ENCODE measurements around the gene PLXNA2. TPM values are rescaled to one million over a fixed set of nuclear protein-coding genes. Genes with fewer than 3 reads are reported as not detected.
A peak's percentile ranks its signal among the peaks of the same experiment; 100 is the strongest.

Gene PLXNA2
- total RNA-seq, 1 donor from 2014 or later, result 28.2 TPM

GRCh38 chr1:208036106-208036808, 207.9 kb downstream of the PLXNA2 start:
- DNase-seq (ENCODE audit: low spot score), result no peak
- intact Hi-C loops (cut with DNase I), result no loop called here

GRCh38 chr1:208034135-208034534, 210.0 kb downstream of the PLXNA2 start:
- intact Hi-C loops (cut with DNase I), result no loop called here
- ATAC-seq, result no peak
- DNase-seq (ENCODE audit: low spot score), result peak; percentile 30

More at GRCh38 chr1:208036106-208036808, 207.9 kb downstream of the PLXNA2 start:
- peak; percentile 55 for ATAC-seq

DNA sequence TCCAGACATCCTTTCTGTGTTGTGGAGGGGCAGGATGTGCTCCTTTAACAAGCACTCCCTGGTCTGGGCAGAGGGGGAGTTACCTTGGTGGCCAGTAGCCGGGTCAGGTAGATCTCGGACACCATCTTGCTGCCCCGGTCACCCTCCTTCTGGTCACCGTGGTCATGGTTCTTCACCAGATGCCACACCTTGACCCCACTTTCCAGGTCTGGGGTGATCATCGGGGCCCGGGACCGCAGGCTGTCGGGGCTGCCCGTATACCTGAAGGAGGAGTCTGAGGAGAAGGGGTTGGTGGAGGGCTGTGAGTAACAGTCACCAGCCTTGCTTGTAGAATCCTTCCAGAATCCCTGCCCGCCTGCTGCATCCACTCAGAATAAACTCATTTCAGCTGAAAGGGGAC, 210.9 kb downstream of the PLXNA2 start:
- no peak for ATAC-seq
- intact Hi-C loops (cut with DNase I), result no loop called here
- DNase-seq (ENCODE audit: low spot score), result peak; percentile 55

GRCh38 chr1:208031932-208032320, 212.3 kb downstream of the PLXNA2 start:
- DNase-seq (ENCODE audit: low spot score) (peak; percentile 35), ATAC-seq (no peak)
- intact Hi-C loops (cut with DNase I), result no loop called here

DNA sequence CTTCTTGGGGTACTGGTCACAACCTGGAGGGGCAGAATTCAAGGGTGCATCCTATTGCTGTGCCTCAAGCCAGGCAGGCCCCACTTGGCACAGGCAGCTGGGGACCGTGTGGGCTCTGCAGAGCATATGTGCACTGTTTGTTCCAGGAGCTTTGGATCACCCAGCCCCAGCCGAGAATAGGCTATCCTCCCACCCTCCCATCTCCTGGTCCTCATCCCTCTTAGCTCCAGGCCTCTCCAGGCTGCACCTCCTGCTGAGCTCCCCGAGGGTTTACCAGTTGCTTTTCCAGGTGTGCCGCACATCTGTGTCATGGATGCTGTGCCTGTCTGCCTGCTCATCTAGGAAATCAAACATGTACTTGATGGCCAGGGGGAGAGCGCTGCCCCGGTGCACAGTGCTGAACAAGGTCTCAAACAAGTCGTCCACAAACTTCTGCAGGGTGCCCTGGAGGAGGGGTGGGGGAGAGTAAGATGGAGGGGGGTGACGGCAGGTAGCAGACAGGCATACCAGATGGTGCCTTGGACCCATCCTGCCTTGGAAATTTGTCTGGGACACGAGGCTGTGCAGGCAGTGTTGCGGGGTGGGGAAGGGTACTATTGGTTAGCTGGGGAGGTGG, 212.8 kb downstream of the PLXNA2 start:
- DNase-seq (ENCODE audit: low spot score), result peak; percentile 52
- ATAC-seq, result no peak
- intact Hi-C loops (cut with DNase I), result no loop called here

DNA sequence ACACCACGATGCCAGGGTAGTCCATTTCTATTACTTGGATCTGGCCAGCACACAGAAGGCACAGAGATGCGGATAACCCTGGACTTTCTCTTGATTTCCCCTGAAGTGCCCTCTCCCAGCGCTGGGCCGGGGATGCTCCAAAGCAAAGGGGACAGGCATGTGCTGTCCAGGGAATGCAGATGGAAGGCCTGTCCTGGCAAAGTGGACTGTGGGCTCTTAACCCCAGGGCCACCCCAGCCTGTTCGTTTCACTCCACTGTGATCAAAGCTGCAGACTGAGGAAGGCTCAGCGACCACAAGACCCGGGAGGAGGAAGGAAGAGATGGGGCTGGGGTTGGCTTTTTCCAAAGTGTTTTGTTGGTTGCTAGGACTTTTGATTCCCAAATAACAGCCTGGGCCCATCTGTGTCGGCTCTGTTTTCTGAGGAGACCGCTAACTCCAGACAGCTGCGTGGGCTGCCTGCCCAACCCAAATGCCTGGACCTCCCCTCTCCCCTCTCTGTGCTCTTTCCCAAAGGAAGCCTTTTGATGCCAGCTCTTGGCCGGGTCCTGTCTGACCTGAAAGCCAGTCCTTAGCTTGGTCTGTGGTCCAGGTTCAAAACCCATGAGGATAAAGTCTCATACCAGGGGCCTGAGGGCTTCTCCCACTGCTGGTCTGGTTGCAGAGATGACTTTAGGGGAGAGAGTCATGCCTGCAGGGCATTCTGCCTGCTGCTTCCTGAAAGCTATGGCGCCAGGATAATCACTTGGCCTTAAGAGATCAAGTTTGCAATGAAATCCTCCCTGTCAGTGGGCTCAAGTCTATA, 213.7 kb downstream of the PLXNA2 start:
- peak; percentile 85 for ATAC-seq

DNA sequence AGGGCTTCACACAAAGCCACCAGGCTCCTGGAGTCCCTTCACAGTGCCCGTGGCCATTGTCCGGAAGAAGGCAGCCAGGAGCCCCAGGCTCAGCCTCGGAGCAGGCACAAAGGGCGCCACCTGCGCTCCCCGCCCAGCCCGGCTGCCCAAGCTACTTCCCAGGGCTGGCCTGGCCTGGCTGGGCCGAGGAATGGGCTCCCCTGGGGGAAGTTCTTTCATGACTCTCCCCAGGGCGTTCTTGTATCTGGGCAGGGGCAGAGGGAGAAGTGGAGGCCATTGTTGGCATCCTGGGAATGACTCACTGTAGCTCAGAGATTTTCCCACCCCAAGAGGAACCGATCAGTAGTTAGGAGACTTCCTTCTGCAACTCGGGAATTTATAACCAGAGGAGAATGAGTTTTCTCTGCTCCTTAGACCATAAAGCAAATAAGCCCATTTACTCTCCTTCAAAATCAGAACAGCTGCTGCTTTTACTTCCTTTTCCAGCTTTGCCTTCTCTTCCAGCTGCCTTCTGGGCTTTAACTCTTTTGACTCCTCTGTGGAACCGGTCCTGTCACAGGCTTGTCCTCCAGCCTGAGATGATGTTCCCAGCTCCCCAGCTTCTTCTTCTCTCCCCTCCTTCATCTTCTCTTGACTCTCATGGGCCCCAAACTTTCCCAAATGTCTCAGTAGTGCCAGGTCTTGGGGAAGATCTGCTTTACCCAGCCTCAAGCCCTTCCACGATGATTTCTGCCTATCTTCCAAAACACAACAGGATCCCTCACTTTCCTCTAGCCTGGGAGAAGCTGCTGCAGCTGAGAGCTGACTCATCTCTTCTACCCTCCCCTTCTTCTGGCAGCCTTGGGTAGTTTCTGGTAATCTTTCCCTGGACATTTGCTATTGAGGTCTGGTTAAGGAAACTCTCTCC, 214.6 kb downstream of the PLXNA2 start:
- peak; percentile 56 for DNase-seq (ENCODE audit: low spot score)
- ATAC-seq, result peak; percentile 82
- intact Hi-C loops (cut with DNase I), result loop anchor here (10.0 kb wide), 1 partner anchor 215 kb away; the partner anchor contains the start of gene PLXNA2

More for the DNA sequence above, 213.7 kb downstream of the PLXNA2 start:
- intact Hi-C loops (cut with DNase I), result no loop called here
- DNase-seq (ENCODE audit: low spot score), result peak; percentile 67

GRCh38 chr1:208028526-208028925, 215.7 kb downstream of the PLXNA2 start:
- intact Hi-C loops (cut with DNase I), result loop anchor here (10.0 kb wide), 1 partner anchor 216 kb away; the partner anchor contains the start of gene PLXNA2
- DNase-seq (ENCODE audit: low spot score) (no peak), ATAC-seq (no peak)

DNA sequence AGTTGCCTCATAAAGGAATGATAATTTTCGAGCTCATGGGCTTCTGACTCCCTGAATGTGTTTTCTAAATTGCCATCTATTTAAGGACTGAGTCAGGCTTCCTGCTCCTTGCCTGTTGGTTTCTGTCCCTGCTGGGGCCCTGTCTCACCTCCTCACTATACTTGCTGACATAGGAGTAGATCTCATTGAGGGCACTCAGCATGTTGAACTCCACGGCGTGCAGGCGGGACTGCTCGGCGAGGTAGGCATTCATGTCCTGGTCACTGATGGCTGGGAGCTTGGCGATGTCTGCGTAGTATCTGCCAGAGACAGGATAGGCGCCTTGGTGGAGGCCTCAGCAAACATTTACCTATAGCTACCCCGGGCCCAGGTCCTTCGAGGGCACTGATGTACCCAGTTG, 216.3 kb downstream of the PLXNA2 start:
- DNase-seq (ENCODE audit: low spot score) (no peak), ATAC-seq (no peak)
- intact Hi-C loops (cut with DNase I), result loop anchor here (10.0 kb wide), 1 partner anchor 217 kb away; the partner anchor contains the start of gene PLXNA2

GRCh38 chr1:208026880-208027438, 217.2 kb downstream of the PLXNA2 start:
- intact Hi-C loops (cut with DNase I), result loop anchor here (10.0 kb wide), 1 partner anchor 218 kb away; the partner anchor contains the start of gene PLXNA2
- peak; percentile 41 for DNase-seq (ENCODE audit: low spot score)
- ATAC-seq, result no peak

DNA sequence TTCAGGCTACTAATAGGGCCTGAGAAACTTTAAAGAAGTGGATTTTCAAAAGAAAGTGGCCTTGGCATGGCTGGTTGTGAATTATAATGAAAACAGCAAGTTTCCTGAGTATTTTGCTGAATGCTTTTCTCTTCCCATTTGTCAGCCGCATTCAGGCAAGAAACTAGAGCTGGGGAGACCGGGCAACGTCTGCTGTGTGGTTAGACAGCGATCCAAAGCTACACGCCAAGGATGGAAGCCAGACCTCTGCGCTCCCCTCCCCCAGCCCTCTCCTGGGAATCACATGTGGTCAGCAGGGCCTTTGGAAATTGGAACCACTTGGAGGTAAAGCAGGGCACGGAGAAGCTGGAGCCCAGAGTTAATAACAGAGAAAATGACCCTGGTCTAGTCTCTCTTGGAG, 219.2 kb downstream of the PLXNA2 start:
- ATAC-seq, result no peak
- intact Hi-C loops (cut with DNase I), result loop anchor here (10.0 kb wide), 1 partner anchor 220 kb away; the partner anchor contains the start of gene PLXNA2
- peak; percentile 51 for DNase-seq (ENCODE audit: low spot score)

DNA sequence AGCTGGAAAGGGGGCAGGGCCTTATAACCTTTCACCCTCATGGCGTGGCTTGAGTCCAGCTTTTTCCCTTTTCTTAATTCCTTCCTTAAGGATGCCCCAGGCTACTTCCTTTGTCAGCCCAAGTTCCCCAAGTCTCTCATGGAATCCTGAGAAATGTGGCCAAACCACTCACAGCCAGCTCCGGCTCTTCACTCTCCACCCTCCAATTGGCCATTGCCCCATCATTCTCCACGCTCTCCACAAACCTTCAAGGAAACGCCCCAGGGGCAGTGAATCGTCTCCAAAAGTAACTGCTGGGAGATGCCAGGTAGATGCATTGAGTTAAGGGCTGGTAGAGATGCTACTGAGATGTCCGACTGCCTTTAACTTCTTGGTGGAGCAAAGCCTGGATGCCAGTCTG, 219.8 kb downstream of the PLXNA2 start:
- no peak for ATAC-seq
- DNase-seq (ENCODE audit: low spot score), result no peak
- intact Hi-C loops (cut with DNase I), result loop anchor here (10.0 kb wide), 1 partner anchor 220 kb away; the partner anchor contains the start of gene PLXNA2

DNA sequence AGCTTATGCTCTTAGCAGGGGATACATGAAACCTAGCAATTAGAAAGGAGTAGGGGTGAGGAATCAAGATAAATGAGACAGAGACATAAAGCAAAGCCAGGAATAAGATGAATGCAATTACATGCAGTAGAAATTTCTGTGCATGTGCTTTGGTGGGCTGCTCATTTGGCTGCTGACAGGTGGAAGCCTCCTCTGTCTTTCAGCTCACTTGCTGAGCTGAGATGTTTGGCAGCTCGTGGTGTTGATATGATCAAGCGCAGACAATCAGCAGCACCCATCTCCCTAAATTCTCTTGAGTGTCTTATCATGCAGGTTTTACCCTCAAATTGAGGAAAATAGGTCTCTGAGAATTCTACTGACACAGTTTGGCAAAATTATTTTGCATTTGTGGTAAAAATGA, 224.9 kb downstream of the PLXNA2 start:
- ATAC-seq (no peak), DNase-seq (ENCODE audit: low spot score) (no peak)
- intact Hi-C loops (cut with DNase I), result no loop called here

DNA sequence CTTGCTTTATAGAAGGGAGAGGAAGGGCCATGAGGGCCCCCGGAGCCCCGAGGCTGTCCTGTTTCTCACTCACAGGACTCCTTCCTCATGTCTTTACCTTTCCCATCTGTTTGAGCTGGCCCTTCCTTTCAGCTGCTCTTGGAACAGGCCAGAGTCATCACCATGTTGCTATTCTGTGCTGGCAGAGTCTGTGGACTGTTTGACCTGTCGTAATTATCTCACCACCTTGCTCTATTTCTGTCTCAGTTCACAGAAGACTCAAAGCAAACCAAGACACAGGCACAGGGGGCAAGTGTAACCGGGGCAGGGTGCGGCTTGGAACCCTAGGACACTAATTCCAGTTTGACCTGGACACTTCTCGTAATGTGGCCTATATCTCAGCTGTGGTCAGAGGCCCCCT, 228.9 kb downstream of the PLXNA2 start:
- DNase-seq (ENCODE audit: low spot score), result no peak
- intact Hi-C loops (cut with DNase I), result no loop called here
- no peak for ATAC-seq

DNA sequence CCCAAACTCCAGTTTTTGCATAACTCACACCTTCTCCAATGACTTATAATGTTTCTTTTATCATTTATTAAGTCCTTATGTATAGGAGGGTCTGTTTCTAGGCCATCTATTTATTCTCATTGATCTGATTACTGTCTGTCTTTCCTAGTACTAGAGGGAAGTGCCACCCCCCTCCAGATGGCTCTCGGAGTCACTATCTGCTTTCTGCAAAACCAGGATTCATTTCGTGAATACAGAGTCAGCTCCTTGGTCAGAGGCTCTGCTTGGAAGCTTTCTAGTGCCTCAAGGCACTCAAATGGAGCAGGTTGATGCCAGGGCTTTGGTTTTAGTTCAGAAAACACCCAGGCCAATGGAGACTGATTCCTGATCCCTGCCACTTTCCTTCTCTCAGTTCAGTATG, 231.0 kb downstream of the PLXNA2 start:
- intact Hi-C loops (cut with DNase I), result no loop called here
- ATAC-seq (no peak), DNase-seq (ENCODE audit: low spot score) (no peak)

DNA sequence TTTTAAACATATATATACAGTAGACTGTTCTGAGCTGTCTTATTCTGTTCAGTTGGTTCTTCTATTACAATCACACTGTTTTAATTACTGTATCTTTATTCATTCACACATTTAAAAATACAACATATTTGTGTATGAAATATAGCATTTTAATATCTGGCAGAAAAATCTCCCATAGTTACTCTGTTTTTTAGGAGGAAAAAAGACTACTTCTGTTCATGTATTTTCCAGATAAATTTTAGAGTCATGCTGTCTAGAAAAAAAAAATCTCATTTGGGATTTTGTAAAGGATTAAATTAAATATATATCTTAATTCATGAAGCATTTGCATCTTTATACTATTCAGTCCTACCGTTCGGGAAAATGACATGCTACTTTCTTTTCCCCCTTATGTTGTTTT, 231.5 kb downstream of the PLXNA2 start:
- intact Hi-C loops (cut with DNase I), result no loop called here
- ATAC-seq, result no peak
- no peak for DNase-seq (ENCODE audit: low spot score)

DNA sequence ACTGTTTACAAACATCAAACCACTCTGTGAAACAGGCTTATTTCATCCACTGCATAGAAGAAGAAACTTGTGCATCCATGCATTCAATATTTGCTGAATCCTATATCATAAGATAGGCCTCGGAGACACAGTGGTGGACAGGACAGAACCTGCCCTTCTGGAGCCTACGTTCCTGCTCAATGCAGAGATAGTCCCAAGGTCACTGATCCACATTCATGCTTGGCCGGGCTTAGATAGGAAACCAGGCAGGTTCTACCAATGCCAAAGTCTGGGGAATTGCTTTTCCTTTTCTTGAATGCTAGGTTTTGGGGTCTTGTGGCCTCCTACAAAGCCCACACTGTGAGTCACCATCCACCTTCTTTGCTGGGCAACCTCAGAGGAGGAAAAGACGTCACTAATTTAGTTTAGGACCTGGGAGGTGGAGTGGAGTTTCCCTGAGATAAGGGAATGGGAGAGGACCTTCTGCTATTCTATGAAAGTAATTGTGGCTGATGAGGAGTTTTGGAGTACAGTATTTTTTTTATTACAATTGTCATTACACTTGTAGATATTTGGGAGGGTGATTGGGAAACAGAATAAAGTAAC, 233.6 kb downstream of the PLXNA2 start:
- ATAC-seq (no peak), DNase-seq (ENCODE audit: low spot score) (no peak)
- intact Hi-C loops (cut with DNase I), result no loop called here
